Coronary artery (tissue), 2 donors: Measurements from ENCODE around the gene CFAP68.

Experiments
- DNase-seq: peaks from one replicate; pipeline ENCODE4 v3.0.0-alpha.2; 2017; ENCODE audit warnings: low spot score
- H3K27ac ChIP-seq, 2 donors: fragments of 200-600 bp; sonication (generic); one replicate each; pipeline ENCODE4 v1.5.1; 2016 to 2019
- H3K4me3 ChIP-seq: fragments of 200-600 bp; sonication (generic); 2 replicates; pipeline ENCODE4 v1.5.1; 2016; ENCODE audit warnings: mild to moderate bottlenecking, moderate library complexity
- CTCF ChIP-seq: fragments of 200-600 bp; sonication (generic); IDR thresholded peaks from one replicate; pipeline ENCODE4 v1.5.1; 2019; ENCODE audit warnings: antibody characterized with exemption

Gene CFAP68

GRCh38 chr11:111917312-111917711, 38.0 kb downstream of the CFAP68 start:
- Histone ChIP-seq H3K27ac (no peak overlapping the region), H3K4me3 (no peak overlapping the region)
- no peak for TF ChIP-seq CTCF
- no peak for DNase-seq

GRCh38 chr11:111917788-111918187, 38.4 kb downstream of the CFAP68 start:
- no peak for TF ChIP-seq CTCF
- no peak overlapping the region for H3K27ac ChIP-seq
- H3K4me3 ChIP-seq, result no peak overlapping the region
- DNase-seq, result no peak

GRCh38 chr11:111918390-111919256, 39.3 kb downstream of the CFAP68 start, which contains the start of gene C11orf52:
Gene C11orf52, plus strand, starts transcription at chr11:111918913. Its CDS starts 60 bp downstream, at chr11:111918973.
- DNase-seq, result no peak
- no peak within 1 kb of the TSS for H3K4me3 ChIP-seq
- no peak for TF ChIP-seq CTCF
- peak within 1 kb of the TSS in 1 of 2 donors; percentile 44 for H3K27ac ChIP-seq

- no peak for TF ChIP-seq CTCF
- no peak for DNase-seq
- H3K27ac ChIP-seq, result peak overlapping the region in 1 of 2 donors; percentile 37
Measured at GRCh38 chr11:111920908-111921307, 41.6 kb downstream of the CFAP68 start.

GRCh38 chr11:111921541-111922230, 42.3 kb downstream of the CFAP68 start:
- DNase-seq, result no peak
- H3K27ac ChIP-seq, result peak overlapping the region in 1 of 2 donors; percentile 28

More at GRCh38 chr11:111920908-111921307, 41.6 kb downstream of the CFAP68 start:
- H3K4me3 ChIP-seq, result no peak overlapping the region

GRCh38 chr11:111922803-111923202, 43.5 kb downstream of the CFAP68 start:
- TF ChIP-seq CTCF, result no peak
- DNase-seq, result no peak
- peak overlapping the region; percentile 46 for H3K4me3 ChIP-seq
- peak overlapping the region; percentile 85 to 95 for H3K27ac ChIP-seq

More at GRCh38 chr11:111921541-111922230, 42.3 kb downstream of the CFAP68 start:
- TF ChIP-seq CTCF, result no peak
- H3K4me3 ChIP-seq, result no peak overlapping the region
